Measurements from ENCODE around the gene GPR146.

Gene GPR146

GRCh38 chr7:1106063-1106792 is 61.9 kb downstream of the GPR146 start:
- DNase-seq (ENCODE audit: low read depth), result no peak

GRCh38 chr7:1106793-1107421 is 62.6 kb downstream of the GPR146 start:
- no peak for DNase-seq (ENCODE audit: low read depth)

GRCh38 chr7:1108264-1108920 is 64.0 kb downstream of the GPR146 start:
- no peak for DNase-seq (ENCODE audit: low read depth)

Measured in EH (cell line).